Neural cell (in vitro differentiated cells): ENCODE measurements around the gene ATP11C. TPM values are rescaled to one million over a fixed set of nuclear protein-coding genes. Genes with fewer than 3 reads are reported as not detected.

ENCODE experiments used
- H2AFZ ChIP-seq: fragments of 200-600, 300-800 bp; sonication (generic), shearing (Covaris generic); 2 replicates; pipeline ENCODE4 v1.6.0; 2014; ENCODE audit warnings: low read depth, mild to moderate bottlenecking, antibody characterized with exemption, low read length, moderate library complexity
- H3F3A ChIP-seq: fragments of 200-600 bp; shearing (Covaris generic); 2 replicates; pipeline ENCODE4 v1.6.1; 2016; ENCODE audit warnings: mild to moderate bottlenecking, moderate library complexity, mixed read lengths, antibody characterized with exemption, low read length; ENCODE audit not compliant: insufficient read depth, poor library complexity, severe bottlenecking
- H3K27ac ChIP-seq: fragments of 200-600, 300-800 bp; sonication (generic), shearing (Covaris generic); 2 replicates; pipeline ENCODE4 v1.5.1; 2014; ENCODE audit warnings: mild to moderate bottlenecking, low read length, moderate library complexity
- H3K27me3 ChIP-seq: fragments of 300-800, 200-600 bp; sonication (generic), shearing (Covaris generic); 2 replicates; pipeline ENCODE4 v1.6.0; 2014; ENCODE audit warnings: mild to moderate bottlenecking, low read depth, low read length, moderate library complexity; ENCODE audit not compliant: insufficient read depth
- H3K36me3 ChIP-seq: fragments of 300-800, 200-600 bp; sonication (generic), shearing (Covaris generic); 2 replicates; pipeline ENCODE4 v1.5.1; 2014; ENCODE audit warnings: mild to moderate bottlenecking, antibody characterized with exemption, low read length, moderate library complexity; ENCODE audit not compliant: insufficient read depth
- H3K4me2 ChIP-seq: fragments of 300-800, 200-600 bp; sonication (generic), shearing (Covaris generic); 2 replicates; pipeline ENCODE4 v1.6.0; 2014; ENCODE audit warnings: mild to moderate bottlenecking, low read length
- H3K4me3 ChIP-seq: fragments of 300-800, 200-600 bp; sonication (generic), shearing (Covaris generic); 2 replicates; pipeline ENCODE4 v1.5.1; 2014; ENCODE audit warnings: mild to moderate bottlenecking, low read length, moderate library complexity
- H3K79me2 ChIP-seq: fragments of 200-600 bp; shearing (Covaris generic); replicated peaks from 2 replicates; pipeline ENCODE4 v1.6.0; 2014; ENCODE audit warnings: mild to moderate bottlenecking, low read length, moderate library complexity; ENCODE audit not compliant: insufficient read depth
- H3K9ac ChIP-seq: fragments of 300-800, 200-600 bp; sonication (generic), shearing (Covaris generic); 2 replicates; pipeline ENCODE4 v1.6.1; 2016; ENCODE audit warnings: mild to moderate bottlenecking, low read length, mixed read lengths
- H3K9me2 ChIP-seq: fragments of 200-600 bp; shearing (Covaris generic); 2 replicates; pipeline ENCODE4 v1.6.1; 2016; ENCODE audit warnings: mild to moderate bottlenecking, low read length, mixed read lengths; ENCODE audit not compliant: insufficient read depth
- H3K9me3 ChIP-seq: fragments of 200-600, 300-800 bp; sonication (generic), shearing (Covaris generic); 2 replicates; pipeline ENCODE4 v1.6.1; 2016; ENCODE audit warnings: mild to moderate bottlenecking, mixed run types, low read length, moderate library complexity, mixed read lengths
- H4K20me1 ChIP-seq: fragments of 200-600 bp; shearing (Covaris generic); 2 replicates; pipeline ENCODE4 v1.6.1; 2016; ENCODE audit warnings: mild to moderate bottlenecking, mixed run types; ENCODE audit not compliant: insufficient read depth
- CTCF ChIP-seq: fragments of 450-650 bp; IDR thresholded peaks from 2 replicates; pipeline ENCODE4 v1.5.1; 2014; ENCODE audit warnings: antibody characterized with exemption, mild to moderate bottlenecking, moderate library complexity; ENCODE audit not compliant: poor library complexity, severe bottlenecking
- EP300 ChIP-seq: fragments of 450-650 bp; conservative IDR thresholded peaks from 2 replicates; pipeline ENCODE4 v1.6.1; 2014; ENCODE audit warnings: antibody characterized with exemption, mild to moderate bottlenecking, moderate library complexity; ENCODE audit not compliant: poor library complexity, severe bottlenecking
- EZH2 ChIP-seq: fragments of 200-600, 300-800 bp; shearing (Covaris generic), sonication (generic); IDR thresholded peaks from 2 replicates; pipeline ENCODE4 v1.6.1; 2014; ENCODE audit warnings: antibody characterized with exemption, low read length, borderline replicate concordance, mild to moderate bottlenecking; ENCODE audit not compliant: insufficient read depth, poor library complexity, severe bottlenecking
- MXI1 ChIP-seq: fragments of 450-650 bp; conservative IDR thresholded peaks from 2 replicates; pipeline ENCODE4 v1.6.1; 2014; ENCODE audit warnings: antibody characterized with exemption, mild to moderate bottlenecking; ENCODE audit not compliant: poor library complexity, severe bottlenecking
- POLR2AphosphoS5 ChIP-seq: IDR thresholded peaks from 2 replicates; pipeline ENCODE4 v1.6.1; 2012
- RAD21 ChIP-seq: fragments of 450-650 bp; conservative IDR thresholded peaks from 2 replicates; pipeline ENCODE4 v1.6.1; 2014; ENCODE audit warnings: antibody characterized with exemption, mild to moderate bottlenecking, moderate library complexity
- REST ChIP-seq: IDR thresholded peaks from 2 replicates; pipeline ENCODE4 v1.6.1; 2012; ENCODE audit warnings: borderline replicate concordance
- SMC3 ChIP-seq: fragments of 450-650 bp; conservative IDR thresholded peaks from 2 replicates; pipeline ENCODE4 v1.6.1; 2014; ENCODE audit warnings: antibody characterized with exemption, mild to moderate bottlenecking, moderate library complexity; ENCODE audit not compliant: poor library complexity
- TAF1 ChIP-seq: IDR thresholded peaks from 2 replicates; pipeline ENCODE4 v1.6.1; 2012; ENCODE audit warnings: low read depth
- polyA plus RNA-seq: library from polyadenylated mRNA; depleted of rRNA; stranded (reverse); fragments of >200 nt; gene quantifications from 2 replicates; pipeline ENCODE4 v1.2.3, GENCODE V29; 2014

The ATP11C gene
- polyA plus RNA-seq, 1 donor from 2014 or later: 111 TPM

DNA sequence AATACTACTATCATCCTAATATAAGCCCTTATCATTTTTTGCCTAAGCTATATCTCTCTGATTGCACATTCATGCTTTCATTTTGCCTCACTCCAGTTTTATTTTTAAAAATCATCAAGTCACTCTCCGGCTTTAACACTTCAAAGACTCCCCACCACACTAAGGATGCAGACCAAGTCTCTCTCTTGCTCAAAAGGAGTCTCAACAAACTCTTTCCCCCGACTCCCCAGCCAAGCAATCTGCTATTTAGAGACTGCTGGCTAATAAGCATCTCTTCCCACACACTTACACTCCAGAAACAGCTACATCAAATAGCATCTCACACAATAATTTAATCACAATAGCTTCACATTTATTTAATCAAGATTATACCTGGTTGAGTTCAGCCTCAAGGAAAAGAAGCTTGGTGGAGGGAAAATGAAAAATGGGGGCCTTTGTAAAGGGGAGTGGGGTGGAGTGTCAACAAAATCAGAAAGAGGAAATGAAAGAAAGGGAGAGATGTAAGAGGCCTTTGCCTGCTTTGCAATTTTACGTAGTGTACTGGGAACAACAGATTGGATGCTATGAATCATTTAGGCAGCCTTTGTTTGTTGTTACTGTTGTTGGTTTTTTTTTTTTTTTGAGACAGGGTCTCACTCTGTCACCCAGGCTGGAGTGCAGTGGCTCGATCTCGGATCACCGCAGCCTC, 120.8 kb downstream of the ATP11C start:
- H3K36me3 ChIP-seq: no peaks in the 10 kb centered on the region
- H3K9me3 ChIP-seq: no peaks in the 10 kb centered on the region
- H3K4me3 ChIP-seq: no peak overlapping the region
- no peak overlapping the region for H2AFZ ChIP-seq
- H3K9me2 ChIP-seq: no peaks in the 10 kb centered on the region
- no peaks in the 10 kb centered on the region for H3K79me2 ChIP-seq
- no peak overlapping the region for H3K27ac ChIP-seq
- H3F3A ChIP-seq: no peaks in the 10 kb centered on the region
- H3K4me2 ChIP-seq: no peak overlapping the region
- no peaks in the 10 kb centered on the region for H4K20me1 ChIP-seq
- H3K27me3 ChIP-seq: no peaks in the 10 kb centered on the region
- H3K9ac ChIP-seq: no peak overlapping the region
- TF ChIP-seq SMC3: no peak
- no peak for TF ChIP-seq TAF1
- TF ChIP-seq EZH2: no peak
- no peak for TF ChIP-seq CTCF
- TF ChIP-seq REST: no peak
- TF ChIP-seq POLR2AphosphoS5: no peak
- no peak for TF ChIP-seq MXI1
- no peak for TF ChIP-seq RAD21
- no peak for TF ChIP-seq EP300

DNA sequence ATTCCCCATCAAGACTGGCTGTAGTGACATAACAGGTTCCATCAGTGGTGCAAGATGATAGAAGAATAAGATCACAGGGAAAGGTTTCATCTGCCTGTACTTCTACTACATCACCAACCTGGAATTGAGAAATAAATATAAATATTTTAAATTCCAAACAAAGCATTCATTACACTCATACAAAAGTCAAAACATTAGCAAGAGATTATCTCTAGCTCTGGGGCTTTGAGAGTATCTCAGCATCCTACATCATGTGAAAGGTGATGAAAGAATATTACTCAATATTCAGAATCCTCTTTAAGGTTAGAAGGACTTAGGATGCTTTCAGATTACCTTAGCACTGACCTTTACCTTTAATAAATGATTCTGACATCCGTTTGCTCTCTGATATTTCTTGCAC, 128.4 kb downstream of the ATP11C start:
- Histone ChIP-seq H3K9me3 (no peaks in the 10 kb centered on the region), H3K27me3 (no peaks in the 10 kb centered on the region), H3K9ac (no peak overlapping the region)

More for the DNA sequence above, 128.4 kb downstream of the ATP11C start:
- Histone ChIP-seq H3K79me2 (no peaks in the 10 kb centered on the region), H3K9me2 (no peaks in the 10 kb centered on the region), H4K20me1 (no peaks in the 10 kb centered on the region), H3K4me3 (no peak overlapping the region), H3K27ac (no peak overlapping the region), H3K36me3 (no peaks in the 10 kb centered on the region), H3K4me2 (no peak overlapping the region), H3F3A (no peaks in the 10 kb centered on the region), H2AFZ (no peak overlapping the region)
- TF ChIP-seq SMC3 (no peak), EZH2 (no peak), RAD21 (no peak), TAF1 (no peak), MXI1 (no peak), REST (no peak), CTCF (no peak), EP300 (no peak), POLR2AphosphoS5 (no peak)
